Activated CD8-positive, alpha-beta T cell treated with anti-CD3 and anti-CD28 coated beads for 36 hours (primary cell): ENCODE data around the gene ECT2L. TPM values are rescaled to one million over a fixed set of nuclear protein-coding genes. Genes with fewer than 3 reads are reported as not detected.

Experiments used
- ATAC-seq: fragments of 200-7000 bp; cut with Tn5 transposase; one replicate; pipeline ENCODE4 v1.10.0; 2021; ENCODE audit warnings: mild to moderate bottlenecking, moderate library complexity
- CTCF ChIA-PET: fragments of 350-600 bp; sonication (Branson Sonifier 250); formaldehyde crosslinking; loops from one replicate; lab custom pipeline; 2021; ENCODE audit warnings: antibody characterized with exemption; lab: Charles Lee
- POLR2A ChIA-PET: fragments of 350-600 bp; sonication (Branson Sonifier 250); formaldehyde crosslinking; loops from one replicate; lab custom pipeline; 2021; ENCODE audit warnings: antibody characterized with exemption; lab: Charles Lee
- DNase-seq: peaks from one replicate; pipeline ENCODE4 v3.0.0-alpha.2; 2020
- H3K27ac Mint-ChIP-seq: one replicate; pipeline ENCODE4 v1.8.0; 2021; ENCODE audit warnings: mild to moderate bottlenecking, mixed read lengths
- H3K27me3 Mint-ChIP-seq: one replicate; pipeline ENCODE4 v1.8.0; 2021; ENCODE audit warnings: mixed read lengths
- H3K36me3 Mint-ChIP-seq: one replicate; pipeline ENCODE4 v1.8.0; 2021; ENCODE audit warnings: low read depth, mixed read lengths
- H3K4me1 Mint-ChIP-seq: one replicate; pipeline ENCODE4 v1.8.0; 2021; ENCODE audit warnings: low read depth, mixed read lengths
- H3K4me3 Mint-ChIP-seq: one replicate; pipeline ENCODE4 v1.8.0; 2021; ENCODE audit warnings: mild to moderate bottlenecking, moderate library complexity, mixed read lengths
- H3K9me3 Mint-ChIP-seq: one replicate; pipeline ENCODE4 v1.8.0; 2021; ENCODE audit warnings: mixed read lengths
- CTCF ChIP-seq: fragments of 200-600 bp; IDR thresholded peaks from one replicate; pipeline ENCODE4 v1.8.0; 2022; ENCODE audit warnings: antibody characterized with exemption, mild to moderate bottlenecking
- intact Hi-C: fragments of 100-400 bp; cut with micrococcal nuclease; formaldehyde crosslinking; loops from one replicate; pipeline ENCODE4 v1.10.0; 2022
- total RNA-seq, 2 experiments: library from RNA; stranded (reverse); gene quantifications; one replicate each; pipeline ENCODE4 v1.2.3, GENCODE V29; 2021

ECT2L gene
- total RNA-seq, 2 experiments from 2014 or later, result not detected

DNA sequence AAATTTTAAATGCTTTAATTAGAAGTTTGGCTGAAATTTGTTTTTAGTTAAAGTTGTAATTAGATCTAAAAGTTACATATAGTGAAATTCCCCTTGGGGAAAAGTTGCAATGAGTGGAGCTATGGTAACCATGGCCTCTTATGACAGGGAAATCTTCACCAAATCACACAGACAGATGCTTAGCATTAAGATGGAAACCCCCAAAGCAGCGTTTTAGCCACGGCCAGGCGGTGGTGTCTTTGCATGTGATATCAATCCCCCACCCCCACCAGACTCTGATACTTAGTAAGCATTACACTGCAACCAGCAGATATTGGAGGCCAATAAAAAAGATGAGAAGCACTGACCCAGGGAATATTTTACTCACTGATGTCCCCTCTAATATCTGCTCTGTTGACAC lies 116.4 kb downstream of the ECT2L start:
- H3K9me3 Mint-ChIP-seq, result no peaks in the 10 kb centered on the region
- DNase-seq (no peak), ATAC-seq (no peak)
- no peak overlapping the region for H3K27ac Mint-ChIP-seq
- no peaks in the 10 kb centered on the region for H3K4me1 Mint-ChIP-seq
- intact Hi-C loops, result no loop called here
- CTCF ChIA-PET, result no interaction called here
- peaks cover 48% of the 10 kb centered on the region for H3K36me3 Mint-ChIP-seq
- H3K27me3 Mint-ChIP-seq, result no peaks in the 10 kb centered on the region
- TF ChIP-seq CTCF, result no peak
- POLR2A ChIA-PET, result no interaction called here
- no peak overlapping the region for H3K4me3 Mint-ChIP-seq

DNA sequence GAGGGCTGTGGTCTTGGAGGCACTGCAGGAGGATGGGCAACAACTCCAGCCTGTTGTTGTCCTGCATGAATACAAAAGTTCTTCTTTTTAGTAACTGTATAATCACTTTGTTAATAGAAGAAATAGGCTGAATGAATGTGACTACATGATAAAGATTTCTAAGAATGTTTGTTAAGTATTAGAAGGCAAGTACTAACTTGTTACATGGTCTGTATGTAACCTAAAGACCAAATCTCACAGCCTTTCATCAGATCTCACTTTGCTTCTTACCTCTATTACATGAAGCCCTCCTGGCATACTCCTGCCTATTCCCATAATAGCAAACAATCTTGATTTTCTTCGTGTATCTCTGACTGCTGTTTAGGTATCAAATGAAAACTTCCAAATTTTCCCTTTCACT lies 118.8 kb downstream of the ECT2L start:
- POLR2A ChIA-PET, result no interaction called here
- H3K4me1 Mint-ChIP-seq, result no peaks in the 10 kb centered on the region
- no peaks in the 10 kb centered on the region for H3K9me3 Mint-ChIP-seq
- H3K36me3 Mint-ChIP-seq, result peaks cover 46% of the 10 kb centered on the region
- no peak overlapping the region for H3K4me3 Mint-ChIP-seq
- intact Hi-C loops, result no loop called here
- CTCF ChIA-PET, result no interaction called here
- TF ChIP-seq CTCF, result no peak
- DNase-seq, result no peak
- no peak for ATAC-seq
- H3K27ac Mint-ChIP-seq, result no peak overlapping the region
- no peaks in the 10 kb centered on the region for H3K27me3 Mint-ChIP-seq

- H3K4me1 Mint-ChIP-seq, result no peaks in the 10 kb centered on the region
- H3K9me3 Mint-ChIP-seq, result no peaks in the 10 kb centered on the region
- POLR2A ChIA-PET, result interaction anchor here (0.8 kb wide), 1 partner anchor 29 kb away, joined by 3 read pairs; no protein-coding TSS in a partner anchor
- no peak overlapping the region for H3K27ac Mint-ChIP-seq
- ATAC-seq (no peak), DNase-seq (no peak)
- intact Hi-C loops, result no loop called here
- TF ChIP-seq CTCF, result no peak
- CTCF ChIA-PET, result interaction anchor here (1.3 to 1.8 kb wide), 3 partner anchors 22 to 68 kb away, joined by 3 to 5 read pairs (median 3); no protein-coding TSS in a partner anchor
- H3K27me3 Mint-ChIP-seq, result no peaks in the 10 kb centered on the region
- peaks cover 17% of the 10 kb centered on the region for H3K36me3 Mint-ChIP-seq
- no peak overlapping the region for H3K4me3 Mint-ChIP-seq
Observed at GRCh38 chr6:138920906-138921305, 125.0 kb downstream of the ECT2L start.

GRCh38 chr6:138923561-138923960 lies 127.7 kb downstream of the ECT2L start:
- H3K4me1 Mint-ChIP-seq, result no peaks in the 10 kb centered on the region
- ChIA-PET POLR2A (no interaction called here), CTCF (interaction anchor here (0.8 kb wide), 1 partner anchor 27 kb away, joined by 3 read pairs; no protein-coding TSS in a partner anchor)
- intact Hi-C loops, result no loop called here
- no peak for ATAC-seq
- no peaks in the 10 kb centered on the region for H3K9me3 Mint-ChIP-seq
- H3K27ac Mint-ChIP-seq, result no peak overlapping the region
- H3K4me3 Mint-ChIP-seq, result no peak overlapping the region
- no peak for TF ChIP-seq CTCF
- H3K27me3 Mint-ChIP-seq, result no peaks in the 10 kb centered on the region
- no peak for DNase-seq
- H3K36me3 Mint-ChIP-seq, result peaks cover 20% of the 10 kb centered on the region

DNA sequence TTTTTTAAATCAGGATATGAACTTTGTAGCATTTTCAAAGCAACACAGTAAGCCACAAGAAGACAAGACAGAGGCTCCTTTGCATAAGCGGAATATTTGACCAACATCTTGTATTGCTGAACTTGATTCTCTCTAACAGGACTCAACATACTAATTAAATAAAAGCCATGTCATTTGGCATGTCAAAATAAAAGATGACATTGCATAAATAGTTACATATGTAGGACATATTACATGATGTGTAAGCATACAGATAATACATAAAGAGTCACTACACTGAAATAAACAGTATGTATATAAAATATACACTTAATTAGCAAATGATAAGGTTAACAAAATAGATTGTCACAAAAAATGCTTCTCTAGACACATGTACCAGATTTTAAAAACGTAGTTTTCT lies 129.9 kb downstream of the ECT2L start:
- DNase-seq (no peak), ATAC-seq (no peak)
- no peak for TF ChIP-seq CTCF
- H3K27ac Mint-ChIP-seq, result no peak overlapping the region
- no peak overlapping the region for H3K4me3 Mint-ChIP-seq
- peaks cover 9% of the 10 kb centered on the region for H3K36me3 Mint-ChIP-seq
- ChIA-PET CTCF (interaction anchor here (1.2 kb wide), 1 partner anchor 63 kb away, joined by 3 read pairs; no protein-coding TSS in a partner anchor), POLR2A (no interaction called here)
- H3K27me3 Mint-ChIP-seq, result no peaks in the 10 kb centered on the region
- no peaks in the 10 kb centered on the region for H3K9me3 Mint-ChIP-seq
- H3K4me1 Mint-ChIP-seq, result no peaks in the 10 kb centered on the region
- intact Hi-C loops, result no loop called here
